NCI-H2171 (cell line): ENCODE results near the gene PEDS1.
"Not testable (repeated sequence)": the region's sequence is repeated elsewhere in the genome, so short reads cannot be mapped to it uniquely, and the experiment has no call there.

Source experiments
- DNase-seq: peaks from one replicate; lab custom pipeline; 2025; lab: John Stamatoyannopoulos, UW

The PEDS1 gene

DNA sequence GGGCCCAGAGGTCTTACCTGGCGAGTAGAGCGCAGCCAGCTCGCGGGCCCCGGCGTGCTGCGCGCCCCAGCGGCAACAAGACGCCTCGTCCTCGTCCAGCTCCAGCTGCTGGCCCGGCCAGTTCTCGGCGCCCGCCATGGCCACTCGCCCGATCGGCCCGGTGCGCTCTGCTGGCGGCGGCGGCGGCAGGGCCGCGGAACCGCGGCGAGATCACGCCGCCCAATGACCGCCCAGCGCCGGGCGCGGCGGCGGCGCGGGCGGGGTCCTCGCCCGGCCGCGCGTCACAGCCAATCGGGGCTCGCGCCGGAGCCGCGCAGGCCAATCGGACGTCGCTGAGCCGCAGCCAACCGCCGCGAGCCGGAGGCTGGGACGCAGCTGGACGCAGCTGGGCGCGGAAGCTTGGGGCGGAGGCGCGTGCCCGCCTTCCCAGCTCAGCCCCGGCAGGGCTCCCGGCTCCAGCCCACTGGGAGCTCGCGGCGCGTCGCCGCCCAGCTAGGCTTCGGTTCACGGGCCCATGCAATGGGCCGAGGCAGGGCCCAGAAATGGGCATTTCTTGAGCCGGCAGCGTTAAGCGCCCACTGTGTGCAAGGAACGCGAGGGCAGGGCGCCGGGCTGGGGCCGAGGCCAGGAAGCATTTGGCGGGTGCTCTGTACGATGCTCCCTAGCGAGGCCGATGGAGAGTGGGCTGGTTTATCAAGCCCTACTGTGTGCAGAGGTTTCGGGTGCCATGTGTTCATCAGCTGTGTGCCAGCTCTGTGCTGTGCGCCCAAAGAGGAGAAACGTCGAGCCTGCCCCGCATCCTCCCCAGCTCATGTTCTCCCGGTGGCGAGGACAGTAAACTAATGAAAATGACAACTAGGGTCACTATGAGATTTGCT lies at the start of gene PEDS1:
Gene PEDS1, minus strand, starts transcription at position 224 of the 878 bp plus-strand sequence. Its CDS starts 86 bp downstream, at position 138.
- DNase-seq = peak; percentile 91

GRCh38 chr20:50202677-50203076 lies 49.2 kb upstream of the PEDS1 start:
- no peak for DNase-seq

DNA sequence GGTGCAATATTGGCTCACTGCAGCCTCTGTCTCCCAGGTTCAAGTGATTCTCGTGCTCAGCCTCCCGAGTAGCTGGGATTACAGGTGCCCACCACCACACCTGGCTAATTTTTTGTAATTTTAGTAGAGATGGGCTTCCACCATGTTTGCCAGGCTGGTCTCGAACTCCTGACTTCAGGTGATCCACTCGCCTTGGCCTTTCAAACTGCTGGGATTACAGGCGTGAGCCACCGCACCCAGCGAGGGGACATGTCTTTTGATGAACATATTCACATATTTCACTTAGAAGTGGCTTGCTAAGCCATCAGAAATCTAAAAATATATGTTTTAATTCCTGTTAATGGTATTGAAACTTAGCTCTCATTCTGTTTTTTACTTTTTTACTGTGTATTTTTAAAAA lies 48.2 kb upstream of the PEDS1 start:
- not testable (repeated sequence) for DNase-seq

DNA sequence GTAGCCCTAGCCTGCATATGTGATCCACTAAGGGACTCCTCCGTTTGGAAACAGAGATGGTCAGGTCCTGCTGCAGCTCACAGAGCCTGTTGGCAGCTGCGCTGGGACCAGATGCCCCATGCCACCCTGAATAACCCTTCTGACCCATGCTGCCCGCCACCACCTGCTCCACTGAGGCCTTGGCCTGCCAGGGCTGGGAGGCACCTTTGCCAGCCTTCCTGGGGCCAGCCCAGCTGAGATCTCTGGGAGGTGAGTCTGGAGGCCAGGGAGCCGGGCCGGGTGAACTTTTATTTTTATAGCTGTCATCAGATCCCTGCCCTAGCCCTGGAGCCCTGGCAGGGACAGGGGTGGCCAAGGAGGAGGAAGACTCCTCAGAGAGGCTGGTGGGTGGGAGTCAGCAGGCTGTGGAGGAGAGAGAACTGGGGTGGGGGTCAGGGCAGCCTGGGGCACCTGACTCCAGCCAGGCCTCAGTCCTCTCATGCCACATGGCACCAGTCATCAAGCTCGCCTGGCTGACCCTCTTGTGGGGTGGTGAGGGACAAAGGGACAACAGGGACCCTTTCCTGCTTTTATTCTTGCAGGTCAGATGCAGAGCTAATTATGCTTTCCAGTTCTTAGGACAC lies 47.1 kb upstream of the PEDS1 start:
- no peak for DNase-seq

GRCh38 chr20:50199703-50200102 lies 46.2 kb upstream of the PEDS1 start:
- no peak for DNase-seq

DNA sequence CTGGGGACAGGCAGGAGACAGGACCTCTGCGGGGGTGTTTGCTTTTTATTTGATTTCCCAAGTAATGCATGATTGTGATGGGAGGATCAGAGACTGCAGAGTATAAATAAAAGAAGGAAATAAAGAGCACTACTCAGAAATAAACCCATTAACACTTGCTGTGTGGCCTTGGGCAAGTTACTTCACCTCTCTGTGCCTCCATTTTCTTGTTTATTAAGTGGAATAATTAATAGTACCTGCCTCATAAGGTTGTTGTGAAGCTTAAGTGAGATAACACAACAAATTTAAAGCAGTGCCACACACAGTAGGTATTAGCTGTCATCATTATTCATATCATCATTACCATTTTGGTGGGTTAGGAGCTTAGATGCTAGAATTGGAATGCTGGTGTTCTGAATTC lies 45.2 kb upstream of the PEDS1 start:
- no peak for DNase-seq

GRCh38 chr20:50198180-50198666 lies 44.7 kb upstream of the PEDS1 start:
- DNase-seq = no peak

- no peak for DNase-seq
Measured at GRCh38 chr20:50197463-50198179, 44.1 kb upstream of the PEDS1 start.

GRCh38 chr20:50196896-50197295 lies 43.4 kb upstream of the PEDS1 start:
- DNase-seq = no peak

- DNase-seq = peak; percentile 65
Measured at GRCh38 chr20:50196248-50196647, 42.7 kb upstream of the PEDS1 start.

DNA sequence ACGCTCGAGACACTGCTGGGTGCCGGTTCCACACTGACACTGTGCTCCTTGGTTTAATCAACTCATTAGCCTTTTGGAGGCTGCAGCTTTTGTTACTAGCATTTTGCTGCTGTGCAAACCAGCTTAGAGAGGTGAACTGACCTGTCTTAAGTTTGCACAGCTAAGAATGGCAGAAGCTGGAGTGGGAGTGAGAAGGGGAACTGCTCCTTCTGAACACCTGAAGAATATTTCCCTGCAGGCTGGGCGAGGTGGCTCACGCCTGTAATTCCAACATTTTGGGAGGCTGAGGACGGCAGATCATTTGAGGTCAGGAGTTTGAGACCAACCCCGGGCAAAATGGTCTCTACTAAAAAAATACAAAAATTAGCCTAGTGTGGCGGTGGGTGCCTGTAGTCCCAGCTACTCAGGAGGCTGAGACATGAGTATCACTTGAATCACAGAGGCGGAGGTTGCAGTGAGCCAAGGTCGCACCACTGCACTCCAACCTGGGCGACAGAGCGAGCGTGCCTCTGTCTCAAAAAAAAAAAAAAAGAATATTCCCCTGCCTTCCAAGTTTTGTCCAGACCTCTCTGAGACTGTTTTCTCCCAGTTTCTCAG lies 42.1 kb upstream of the PEDS1 start:
- DNase-seq = no peak

DNA sequence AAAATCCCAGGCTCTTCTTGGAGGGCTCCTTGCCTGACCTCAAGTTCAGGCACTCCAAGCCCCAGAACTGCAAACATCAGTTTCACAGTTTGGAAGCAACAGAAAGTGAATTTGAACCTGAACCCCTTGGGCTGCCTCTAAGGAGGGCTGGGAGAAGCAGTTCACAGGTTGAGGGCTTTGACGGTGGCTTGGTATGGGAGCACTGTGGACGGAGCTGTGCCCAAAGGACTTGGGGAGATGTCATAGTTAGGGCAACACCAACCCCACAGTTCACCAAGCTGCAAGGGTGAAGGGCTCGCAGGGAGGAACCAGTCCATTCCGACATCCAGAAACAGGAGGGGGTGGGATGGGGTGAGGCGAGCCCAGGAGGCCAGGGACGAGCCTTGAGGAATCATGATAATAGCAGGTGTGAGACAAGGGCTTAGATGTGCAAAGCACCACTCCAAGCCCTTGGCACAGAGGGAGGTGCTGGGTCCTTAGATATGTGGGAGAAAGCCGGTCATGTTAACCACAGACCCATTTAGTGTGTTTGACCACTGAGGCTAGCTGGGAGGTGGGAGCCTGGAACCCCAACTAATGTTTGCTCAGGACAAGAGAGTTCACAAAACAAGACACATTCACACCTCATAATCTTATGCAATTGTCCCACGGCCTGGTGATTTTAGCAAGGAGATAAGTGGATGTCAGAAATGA lies 41.5 kb upstream of the PEDS1 start:
- no peak for DNase-seq

DNA sequence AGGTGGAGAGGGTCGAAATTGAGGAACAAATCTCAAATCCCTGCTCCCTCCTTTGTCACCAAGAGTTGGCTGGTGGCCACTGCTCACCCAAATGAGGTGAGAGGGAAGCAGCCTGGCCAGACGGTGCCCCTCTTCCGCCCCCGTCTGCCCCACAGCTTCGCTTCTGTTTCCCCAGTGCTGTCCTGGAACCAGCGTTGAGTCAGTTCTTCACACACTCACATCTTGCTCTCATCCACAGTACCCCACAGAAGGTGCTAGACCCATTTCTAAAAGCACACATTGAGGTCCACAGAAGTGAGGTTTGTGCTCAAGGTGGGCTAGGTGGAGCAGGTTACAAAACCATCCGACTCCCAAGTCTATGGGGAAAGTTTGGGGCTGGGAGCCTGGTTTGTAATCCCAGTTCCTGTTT lies 40.9 kb upstream of the PEDS1 start:
- DNase-seq = no peak

- DNase-seq = no peak
Measured at GRCh38 chr20:50193836-50194421, 40.4 kb upstream of the PEDS1 start.

- DNase-seq = no peak
Measured at GRCh38 chr20:50193199-50193835, 39.8 kb upstream of the PEDS1 start.

- DNase-seq = peak; percentile 90
Measured at GRCh38 chr20:50192364-50193198, 39.1 kb upstream of the PEDS1 start.

DNA sequence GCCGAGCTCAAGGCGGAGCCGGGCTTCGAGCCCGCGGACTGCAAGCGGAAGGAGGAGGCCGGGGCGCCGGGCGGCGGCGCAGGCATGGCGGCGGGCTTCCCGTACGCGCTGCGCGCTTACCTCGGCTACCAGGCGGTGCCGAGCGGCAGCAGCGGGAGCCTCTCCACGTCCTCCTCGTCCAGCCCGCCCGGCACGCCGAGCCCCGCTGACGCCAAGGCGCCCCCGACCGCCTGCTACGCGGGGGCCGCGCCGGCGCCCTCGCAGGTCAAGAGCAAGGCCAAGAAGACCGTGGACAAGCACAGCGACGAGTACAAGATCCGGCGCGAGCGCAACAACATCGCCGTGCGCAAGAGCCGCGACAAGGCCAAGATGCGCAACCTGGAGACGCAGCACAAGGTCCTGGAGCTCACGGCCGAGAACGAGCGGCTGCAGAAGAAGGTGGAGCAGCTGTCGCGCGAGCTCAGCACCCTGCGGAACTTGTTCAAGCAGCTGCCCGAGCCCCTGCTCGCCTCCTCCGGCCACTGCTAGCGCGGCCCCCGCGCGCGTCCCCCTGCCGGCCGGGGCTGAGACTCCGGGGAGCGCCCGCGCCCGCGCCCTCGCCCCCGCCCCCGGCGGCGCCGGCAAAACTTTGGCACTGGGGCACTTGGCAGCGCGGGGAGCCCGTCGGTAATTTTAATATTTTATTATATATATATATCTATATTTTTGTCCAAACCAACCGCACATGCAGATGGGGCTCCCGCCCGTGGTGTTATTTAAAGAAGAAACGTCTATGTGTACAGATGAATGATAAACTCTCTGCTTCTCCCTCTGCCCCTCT lies 38.2 kb upstream of the PEDS1 start:
- DNase-seq = peak; percentile 68

- no peak for DNase-seq
Measured at GRCh38 chr20:50191065-50191543, 37.6 kb upstream of the PEDS1 start.
